Small intestine (tissue), 7 donors: ENCODE data around the gene POMP. TPM values are rescaled to one million over a fixed set of nuclear protein-coding genes. Genes with fewer than 3 reads are reported as not detected.
A peak's percentile ranks its signal among the peaks of the same experiment; 100 is the strongest.

Source experiments
- DNase-seq, 2 donors: peaks; one replicate each; pipeline versions ENCODE4 v3.0.0 to v3.0.0-alpha.2; 2013
- FAIRE-seq: peaks from 2 replicates; lab custom pipeline; 2012; peaks lifted over from hg19 to GRCh38; lab: Jason Lieb, UNC
- H3K27ac ChIP-seq, 3 donors: one replicate each; pipeline ENCODE4 v1.5.1; 2013; ENCODE audit warnings: low read length in 2 of 3, mild to moderate bottlenecking in 2 of 3, control low read depth in 1 of 3, inconsistent platforms in 1 of 3, low read depth in 1 of 3, moderate library complexity in 1 of 3
- H3K27me3 ChIP-seq, 3 donors: one replicate each; pipeline ENCODE4 v1.6.1; 2013; ENCODE audit warnings: low read length in 3 of 3, inconsistent platforms in 1 of 3; ENCODE audit not compliant: control insufficient read depth in 3 of 3, insufficient read depth in 3 of 3
- H3K36me3 ChIP-seq, 3 donors: one replicate each; pipeline ENCODE4 v1.6.1; 2013; ENCODE audit warnings: low read length in 3 of 3, inconsistent platforms in 1 of 3, low read depth in 1 of 3, mild to moderate bottlenecking in 1 of 3, moderate library complexity in 1 of 3; ENCODE audit not compliant: control insufficient read depth in 3 of 3, insufficient read depth in 2 of 3
- H3K4me1 ChIP-seq, 3 donors: one replicate each; pipeline ENCODE4 v1.6.1; 2013; ENCODE audit warnings: low read length in 2 of 3, inconsistent platforms in 1 of 3, low read depth in 1 of 3, mild to moderate bottlenecking in 1 of 3, moderate library complexity in 1 of 3; ENCODE audit not compliant: control insufficient read depth in 3 of 3, insufficient read depth in 2 of 3
- H3K4me3 ChIP-seq, 3 donors: one replicate each; pipeline ENCODE4 v1.5.1; 2013; ENCODE audit warnings: low read length in 3 of 3, control low read depth in 1 of 3, inconsistent platforms in 1 of 3, low read depth in 1 of 3, mild to moderate bottlenecking in 1 of 3, moderate library complexity in 1 of 3
- H3K9me3 ChIP-seq, 2 donors: one replicate each; pipeline ENCODE4 v1.6.1; 2013; ENCODE audit warnings: low read depth in 1 of 2, low read length in 1 of 2; ENCODE audit not compliant: control insufficient read depth in 2 of 2, insufficient read depth in 1 of 2
- WGBS, 3 donors: extraction: QIAGEN DNeasy Blood & Tissue Kit; methylation state at CpG; one replicate each; pipeline ENCODE4 v1.1.7; 2013; 5-methylcytosine and 5-hydroxymethylcytosine counted together
- polyA plus RNA-seq, 4 donors: library from polyadenylated mRNA; stranded (reverse) in 3 of 4; unstranded in 1 of 4; fragments of 200-250 nt in 3 of 4; fragments of 120-200 nt in 1 of 4; gene quantifications; one replicate each; pipeline versions ENCODE4 v1.2.1 to v1.2.3, GENCODE V29; 2013
- donor health status: healthy with polysubstance abuse.
- donor health status: control.
- donor health status: control.
- donor health status: Bipolar disorder and iron deficiency.
- donor health status: healthy.

The POMP gene
- polyA plus RNA-seq, 4 donors = 91.9 to 121 (median 105) TPM

GRCh38 chr13:28628241-28628640 lies 30.7 kb upstream of the POMP start:
- Histone ChIP-seq H3K4me1 (no peaks in the 10 kb centered on the region), H3K36me3 (no peaks in the 10 kb centered on the region), H3K27me3 (no peaks in the 10 kb centered on the region), H3K27ac (no peak overlapping the region), H3K4me3 (no peak overlapping the region), H3K9me3 (no peaks in the 10 kb centered on the region)
- WGBS, 3 donors = 69 to 76% (median 75%) methylated on average over 4 of the region's 4 CpGs
- FAIRE-seq (no peak), DNase-seq (no peak)

- Histone ChIP-seq H3K27me3 (no peaks in the 10 kb centered on the region), H3K4me3 (no peak overlapping the region), H3K4me1 (no peaks in the 10 kb centered on the region), H3K27ac (no peak overlapping the region), H3K9me3 (no peaks in the 10 kb centered on the region), H3K36me3 (no peaks in the 10 kb centered on the region)
- 87 to 89% (median 88%) methylated on average over 4 of the region's 4 CpGs for WGBS, 3 donors
- FAIRE-seq (no peak), DNase-seq (no peak)
Measured at GRCh38 chr13:28630869-28631268, 28.1 kb upstream of the POMP start.

- Histone ChIP-seq H3K9me3 (no peaks in the 10 kb centered on the region), H3K27me3 (peaks cover 0 to 3% (median 0%) of the 10 kb centered on the region in 3 donors), H3K27ac (no peak overlapping the region), H3K36me3 (no peaks in the 10 kb centered on the region), H3K4me1 (no peaks in the 10 kb centered on the region), H3K4me3 (no peak overlapping the region)
- WGBS, 3 donors = 85 to 92% (median 85%) methylated on average over 1 of the region's 1 CpG
- FAIRE-seq (no peak), DNase-seq (no peak)
Measured at GRCh38 chr13:28631801-28632200, 27.1 kb upstream of the POMP start.

GRCh38 chr13:28636069-28636468 lies 22.9 kb upstream of the POMP start:
- WGBS, 3 donors = 4 to 31% (median 17%) methylated on average over 1 of the region's 1 CpG
- no peak for FAIRE-seq
- Histone ChIP-seq H3K4me1 (no peaks in the 10 kb centered on the region), H3K9me3 (no peaks in the 10 kb centered on the region), H3K27ac (no peak overlapping the region), H3K4me3 (no peak overlapping the region), H3K27me3 (peaks cover 0 to 3% (median 0%) of the 10 kb centered on the region in 3 donors), H3K36me3 (no peaks in the 10 kb centered on the region)
- no peak for DNase-seq

GRCh38 chr13:28636677-28637317 lies 22.1 kb upstream of the POMP start:
- no peak overlapping the region for H3K4me3 ChIP-seq
- no peak overlapping the region for H3K27ac ChIP-seq
- no peaks in the 10 kb centered on the region for H3K9me3 ChIP-seq
- FAIRE-seq = no peak
- H3K4me1 ChIP-seq = no peaks in the 10 kb centered on the region
- H3K27me3 ChIP-seq = peaks cover 0 to 3% (median 0%) of the 10 kb centered on the region in 3 donors
- DNase-seq = peak; percentile 69 to 73
- WGBS, 3 donors = 18 to 32% (median 22%) methylated on average over 10 of the region's 10 CpGs
- no peaks in the 10 kb centered on the region for H3K36me3 ChIP-seq

- H3K27ac ChIP-seq = no peak overlapping the region
- FAIRE-seq (no peak), DNase-seq (peak; percentile 16 to 17)
- H3K4me3 ChIP-seq = no peak overlapping the region
- H3K9me3 ChIP-seq = no peaks in the 10 kb centered on the region
- H3K27me3 ChIP-seq = peaks cover 0 to 3% (median 0%) of the 10 kb centered on the region in 3 donors
- no peaks in the 10 kb centered on the region for H3K36me3 ChIP-seq
- H3K4me1 ChIP-seq = no peaks in the 10 kb centered on the region
- 19 to 37% (median 33%) methylated on average over 3 of the region's 3 CpGs for WGBS, 3 donors
Measured at GRCh38 chr13:28637714-28638355, 21.1 kb upstream of the POMP start.

GRCh38 chr13:28638756-28639155 lies 20.2 kb upstream of the POMP start:
- Histone ChIP-seq H3K9me3 (no peaks in the 10 kb centered on the region), H3K36me3 (no peaks in the 10 kb centered on the region), H3K27me3 (peaks cover 0 to 3% (median 0%) of the 10 kb centered on the region in 3 donors), H3K4me3 (no peak overlapping the region), H3K27ac (no peak overlapping the region), H3K4me1 (no peaks in the 10 kb centered on the region)
- WGBS, 3 donors = 66 to 81% (median 80%) methylated on average over 3 of the region's 3 CpGs
- DNase-seq = no peak
- no peak for FAIRE-seq

GRCh38 chr13:28640861-28641599 lies 17.9 kb upstream of the POMP start:
- FAIRE-seq = no peak
- peak overlapping the region in 1 of 3 donors; percentile 4 for H3K27ac ChIP-seq

More at GRCh38 chr13:28640861-28641599, 17.9 kb upstream of the POMP start:
- H3K27me3 ChIP-seq = peaks cover 0 to 3% (median 0%) of the 10 kb centered on the region in 3 donors
- no peaks in the 10 kb centered on the region for H3K9me3 ChIP-seq
- 68 to 82% (median 74%) methylated on average over 12 of the region's 12 CpGs for WGBS, 3 donors
- H3K4me1 ChIP-seq = no peaks in the 10 kb centered on the region
- DNase-seq = no peak
- H3K36me3 ChIP-seq = no peaks in the 10 kb centered on the region
- H3K4me3 ChIP-seq = no peak overlapping the region
